NCI-H1105 treated with DMSO at 0.1 percent for 48 hours (cell line): ENCODE results near the gene TMEM175.

Experiments
- DNase-seq: peaks from one replicate; lab custom pipeline; 2025; lab: John Stamatoyannopoulos, UW

The TMEM175 gene

GRCh38 chr4:947491-947971 lies 15.3 kb downstream of the TMEM175 start:
- no peak for DNase-seq

GRCh38 chr4:948101-948935 lies 16.1 kb downstream of the TMEM175 start:
- DNase-seq, result no peak

GRCh38 chr4:948936-949300 lies 16.7 kb downstream of the TMEM175 start:
- no peak for DNase-seq

- DNase-seq, result no peak
Measured at GRCh38 chr4:949656-950055, 17.4 kb downstream of the TMEM175 start.

GRCh38 chr4:950136-951020 lies 18.1 kb downstream of the TMEM175 start:
- no peak for DNase-seq

- no peak for DNase-seq
Measured at GRCh38 chr4:951186-951585, 18.9 kb downstream of the TMEM175 start.

GRCh38 chr4:951594-952468 lies 19.6 kb downstream of the TMEM175 start:
- DNase-seq, result no peak

- no peak for DNase-seq
Measured at GRCh38 chr4:952881-953573, 20.8 kb downstream of the TMEM175 start.

GRCh38 chr4:953574-953915 lies 21.3 kb downstream of the TMEM175 start:
- DNase-seq, result no peak

GRCh38 chr4:954211-955020 lies 22.2 kb downstream of the TMEM175 start:
- DNase-seq, result no peak

- DNase-seq, result no peak
Measured at GRCh38 chr4:955161-955921, 23.1 kb downstream of the TMEM175 start.

- DNase-seq, result no peak
Measured at GRCh38 chr4:955931-956381, 23.7 kb downstream of the TMEM175 start.

GRCh38 chr4:956531-957230 lies 24.4 kb downstream of the TMEM175 start:
- no peak for DNase-seq

- DNase-seq, result no peak
Measured at GRCh38 chr4:957231-957580, 24.9 kb downstream of the TMEM175 start.

- no peak for DNase-seq
Measured at GRCh38 chr4:957581-958313, 25.5 kb downstream of the TMEM175 start.

- DNase-seq, result no peak
Measured at GRCh38 chr4:958314-958665, 26.0 kb downstream of the TMEM175 start.

- DNase-seq, result no peak
Measured at GRCh38 chr4:958696-959337, 26.6 kb downstream of the TMEM175 start.
